ENCODE results near the gene TMX4.
"Not testable (repeated sequence)": the region's sequence is repeated elsewhere in the genome, so short reads cannot be mapped to it uniquely, and the experiment has no call there.

Gene TMX4

GRCh38 chr20:7971536-7972280, 47.9 kb downstream of the TMX4 start:
- no peak for DNase-seq

- no peak for DNase-seq
Observed at GRCh38 chr20:7967199-7967844, 52.2 kb downstream of the TMX4 start.

GRCh38 chr20:7966176-7966575, 53.4 kb downstream of the TMX4 start:
- no peak for DNase-seq

GRCh38 chr20:7959484-7959883, 60.1 kb downstream of the TMX4 start:
- no peak for DNase-seq

- DNase-seq: not testable (repeated sequence)
Observed at GRCh38 chr20:7956561-7956960, 63.0 kb downstream of the TMX4 start.

- DNase-seq: no peak
Observed at GRCh38 chr20:7950387-7950786, 69.2 kb downstream of the TMX4 start.

GRCh38 chr20:7943891-7944290, 75.7 kb downstream of the TMX4 start:
- DNase-seq: no peak

- no peak for DNase-seq
Observed at GRCh38 chr20:7940341-7940740, 79.2 kb downstream of the TMX4 start, which contains the start of gene HAO1. Gene HAO1 (minus strand): TSS chr20:7940458. CDS start chr20:7940422, 36 bp downstream.

DNA sequence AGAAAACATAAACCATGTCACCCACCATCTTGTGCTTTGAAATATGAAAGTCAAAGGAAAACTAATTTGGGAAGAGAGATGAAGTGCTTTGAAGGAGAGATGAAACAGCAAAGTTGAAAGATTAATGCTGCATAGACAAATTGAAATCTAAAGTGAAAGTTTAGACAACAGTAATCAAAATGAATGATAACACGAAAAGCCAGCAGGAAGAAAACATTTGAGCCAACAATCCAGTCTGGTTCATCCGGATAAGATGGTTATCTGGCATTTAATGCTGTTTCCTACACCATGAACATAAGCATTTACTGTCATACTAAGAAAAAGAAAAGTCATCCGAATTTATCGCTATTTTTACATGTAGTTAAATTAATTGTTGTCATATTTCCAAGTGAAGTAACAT, 79.9 kb downstream of the TMX4 start:
- no peak for DNase-seq

DNA sequence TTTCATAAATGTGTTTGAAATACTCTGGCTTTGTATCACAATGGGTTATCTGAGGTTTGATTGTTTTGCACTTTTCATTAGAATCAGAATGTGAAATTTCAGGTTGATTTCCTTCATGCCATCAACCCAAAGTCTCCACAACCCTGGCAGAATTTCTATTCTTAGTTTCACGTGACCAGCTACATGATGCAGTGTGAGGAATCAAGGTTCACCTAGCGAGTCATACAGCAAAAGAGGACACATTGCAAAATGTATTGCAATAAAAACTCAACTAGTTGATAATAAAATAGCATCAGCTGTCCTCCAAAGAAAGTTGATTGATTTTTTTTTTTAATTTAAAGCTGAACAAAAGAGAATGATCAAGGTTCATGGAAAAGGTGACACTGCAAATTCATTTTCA, 81.5 kb downstream of the TMX4 start:
- no peak for DNase-seq

- DNase-seq: no peak
Observed at GRCh38 chr20:7937328-7937727, 82.2 kb downstream of the TMX4 start.

DNA sequence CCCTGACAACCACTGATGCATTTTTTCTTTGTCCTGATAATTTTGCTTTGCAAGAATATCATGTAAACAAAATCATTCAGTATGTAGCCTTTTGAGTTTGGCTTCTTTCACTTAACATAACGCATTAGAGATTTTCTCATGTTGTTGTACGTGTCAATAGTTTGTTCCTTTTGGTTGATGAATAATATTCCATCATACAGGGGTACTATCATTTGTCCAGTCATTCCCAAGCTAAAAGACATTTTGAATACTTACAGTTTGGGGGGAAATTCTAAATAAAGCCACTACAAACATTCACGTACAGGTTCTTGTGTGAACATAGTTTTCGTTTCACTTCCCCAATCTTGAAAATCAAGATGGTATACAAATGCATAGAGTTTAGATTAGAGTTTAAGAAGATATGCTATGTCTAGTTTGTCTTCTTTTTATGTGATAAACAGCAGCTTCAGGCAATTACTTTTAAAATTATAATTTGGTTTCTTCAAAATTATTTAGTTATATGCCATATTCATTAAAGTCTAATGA, 84.5 kb downstream of the TMX4 start:
- DNase-seq: no peak

DNA sequence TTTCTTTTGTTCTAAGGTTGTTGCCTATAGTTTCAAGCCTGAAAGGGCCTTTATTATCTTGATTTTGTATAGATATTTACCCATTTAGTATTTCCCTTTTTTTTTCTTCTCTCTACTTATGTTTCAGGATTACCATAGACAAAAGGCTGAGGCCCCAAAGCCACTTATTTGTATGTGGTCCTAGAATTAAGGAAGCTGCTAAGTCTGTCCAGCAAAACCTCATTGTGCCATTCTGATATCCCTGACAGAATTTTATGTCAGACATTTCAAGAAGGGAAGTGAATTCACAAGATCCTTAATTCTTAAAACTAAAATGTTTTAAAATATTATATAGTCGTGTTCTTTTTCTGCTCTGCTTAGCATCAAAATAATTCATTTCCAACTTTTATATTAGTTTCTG, 86.2 kb downstream of the TMX4 start:
- DNase-seq: no peak

DNA sequence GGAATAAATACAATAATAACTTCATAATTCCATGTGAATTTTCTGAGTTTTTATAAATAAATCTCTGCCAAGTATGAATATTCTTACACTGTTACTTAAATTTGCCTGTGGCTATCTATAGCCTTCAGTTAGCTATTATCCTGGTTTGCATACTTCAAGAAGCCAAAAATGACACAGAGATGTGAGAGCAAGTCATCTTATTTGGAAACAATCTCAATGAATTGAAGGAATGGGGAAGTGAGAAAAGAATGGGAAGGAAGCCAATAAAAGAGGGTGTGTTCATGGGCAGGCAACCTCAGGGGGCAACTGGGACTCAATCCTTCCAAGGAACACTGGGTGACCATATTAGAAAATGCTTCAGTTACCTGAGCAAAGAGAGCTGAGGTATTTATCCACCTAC, 89.2 kb downstream of the TMX4 start:
- DNase-seq: no peak

All from right kidney (tissue), 1 donor.